ENCODE results near the gene HOXB1.

The HOXB1 gene

DNA sequence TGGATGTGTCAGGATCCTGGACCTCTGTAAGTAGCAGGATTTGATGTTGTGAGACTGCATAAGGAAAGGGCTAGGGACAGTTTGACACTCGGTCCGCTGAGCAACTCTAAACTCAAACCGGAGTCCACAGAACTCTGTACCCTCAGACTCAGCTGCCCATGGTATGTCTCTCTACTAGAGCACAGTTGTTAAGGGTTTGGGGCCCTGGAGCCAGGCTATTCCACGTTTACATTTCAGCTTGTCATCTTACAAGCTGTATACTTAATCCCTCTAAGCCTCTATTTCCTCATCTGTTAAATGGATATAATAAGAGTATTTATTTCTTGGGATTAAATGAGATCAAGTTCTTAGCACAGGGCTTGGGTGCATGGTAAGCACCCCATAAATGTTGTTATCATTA lies 27.9 kb downstream of the HOXB1 start:
- in situ Hi-C loops (cut with HindIII; ENCODE audit: low sequenced_read_pairs): no loop called here
- H3K4me3 ChIP-seq (ENCODE audit: low read depth, low read length): no peak overlapping the region
- TF ChIP-seq, protein P1, sequence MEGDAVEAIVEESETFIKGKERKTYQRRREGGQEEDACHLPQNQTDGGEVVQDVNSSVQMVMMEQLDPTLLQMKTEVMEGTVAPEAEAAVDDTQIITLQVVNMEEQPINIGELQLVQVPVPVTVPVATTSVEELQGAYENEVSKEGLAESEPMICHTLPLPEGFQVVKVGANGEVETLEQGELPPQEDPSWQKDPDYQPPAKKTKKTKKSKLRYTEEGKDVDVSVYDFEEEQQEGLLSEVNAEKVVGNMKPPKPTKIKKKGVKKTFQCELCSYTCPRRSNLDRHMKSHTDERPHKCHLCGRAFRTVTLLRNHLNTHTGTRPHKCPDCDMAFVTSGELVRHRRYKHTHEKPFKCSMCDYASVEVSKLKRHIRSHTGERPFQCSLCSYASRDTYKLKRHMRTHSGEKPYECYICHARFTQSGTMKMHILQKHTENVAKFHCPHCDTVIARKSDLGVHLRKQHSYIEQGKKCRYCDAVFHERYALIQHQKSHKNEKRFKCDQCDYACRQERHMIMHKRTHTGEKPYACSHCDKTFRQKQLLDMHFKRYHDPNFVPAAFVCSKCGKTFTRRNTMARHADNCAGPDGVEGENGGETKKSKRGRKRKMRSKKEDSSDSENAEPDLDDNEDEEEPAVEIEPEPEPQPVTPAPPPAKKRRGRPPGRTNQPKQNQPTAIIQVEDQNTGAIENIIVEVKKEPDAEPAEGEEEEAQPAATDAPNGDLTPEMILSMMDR (IDR thresholded peaks at IDR 0.05; ENCODE audit: low read depth, low read length): no peak
- DNase-seq (ENCODE audit: low read depth, low spot score): no peak

DNA sequence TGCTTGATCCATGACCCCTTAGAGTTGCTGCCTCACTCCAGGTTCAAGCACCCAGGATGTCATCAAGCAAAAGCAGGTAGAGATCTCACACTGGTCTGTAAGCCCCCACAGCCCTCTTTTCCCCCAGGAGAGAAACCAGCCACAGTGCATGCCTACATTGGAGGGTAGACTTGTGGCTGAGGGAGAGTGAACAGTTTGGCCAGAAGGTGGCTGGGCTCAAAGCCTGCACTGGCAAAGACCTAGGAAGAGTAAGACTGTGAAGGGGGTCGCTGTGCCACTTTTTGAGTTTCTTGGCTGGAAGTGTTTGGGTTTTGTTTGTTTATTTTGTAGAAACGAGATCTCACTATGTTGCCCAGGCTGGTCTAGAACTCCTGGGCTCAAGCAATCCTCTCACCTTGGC lies 28.5 kb downstream of the HOXB1 start:
- no peak for DNase-seq (ENCODE audit: low read depth, low spot score)
- TF ChIP-seq, protein P1 (IDR thresholded peaks at IDR 0.05; ENCODE audit: low read depth, low read length): no peak
- no peak overlapping the region for H3K4me3 ChIP-seq (ENCODE audit: low read depth, low read length)
- in situ Hi-C loops (cut with HindIII; ENCODE audit: low sequenced_read_pairs): no loop called here

DNA sequence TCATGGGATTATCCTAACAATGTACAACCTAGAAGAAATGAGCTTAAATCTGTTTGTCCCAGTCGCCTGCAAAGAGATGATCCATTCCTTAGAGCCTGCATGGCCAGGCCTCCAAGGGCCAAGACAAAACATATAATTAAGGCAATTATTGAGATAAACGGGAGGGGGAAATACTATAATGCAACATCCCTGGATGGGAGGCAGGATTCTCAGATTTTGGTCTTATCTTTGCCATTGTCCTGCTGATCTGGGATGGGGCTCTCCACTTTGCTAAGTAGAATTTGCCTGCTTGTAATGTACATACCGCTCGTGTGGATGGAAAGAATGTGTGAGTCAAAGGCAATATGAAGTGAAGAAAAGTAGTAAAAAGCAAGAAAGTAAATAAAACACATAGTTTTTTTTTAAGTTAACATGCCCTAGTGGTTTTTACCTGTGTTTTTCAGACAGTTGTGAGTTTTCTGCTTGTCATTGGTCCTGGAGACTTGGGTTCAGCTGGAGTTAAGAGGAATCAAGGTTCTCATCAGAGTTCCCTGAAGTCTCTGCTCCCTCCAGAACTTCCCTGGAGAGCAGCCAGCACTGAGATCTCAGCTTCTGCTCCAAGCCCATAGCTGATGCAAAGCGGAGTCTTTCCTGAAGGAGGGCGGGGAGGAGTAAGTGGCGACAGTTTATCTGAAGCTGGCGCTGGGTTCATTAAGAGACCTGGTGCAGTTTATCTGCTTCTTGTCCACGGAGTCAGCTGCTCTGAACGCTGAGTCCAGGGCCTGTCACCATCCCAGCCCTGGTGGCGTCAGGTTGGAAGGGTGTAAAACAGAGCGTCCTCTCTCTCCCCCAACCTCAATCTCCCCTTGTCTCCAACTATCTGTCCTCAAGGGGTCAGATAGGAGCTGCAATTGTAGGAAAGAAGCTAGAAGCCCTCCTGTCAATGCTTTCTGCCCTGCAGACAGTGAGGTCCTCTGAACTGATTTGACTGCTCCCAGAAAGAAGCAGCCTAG lies 30.1 kb downstream of the HOXB1 start:
- TF ChIP-seq, protein P1 (IDR thresholded peaks at IDR 0.05; ENCODE audit: low read depth, low read length): no peak
- in situ Hi-C loops (cut with HindIII; ENCODE audit: low sequenced_read_pairs): no loop called here
- peak; percentile 56 for DNase-seq (ENCODE audit: low read depth, low spot score)
- H3K4me3 ChIP-seq (ENCODE audit: low read depth, low read length): no peak overlapping the region

GRCh38 chr17:48499735-48500434 lies 30.9 kb downstream of the HOXB1 start:
- TF ChIP-seq, protein P1 (IDR thresholded peaks at IDR 0.05; ENCODE audit: low read depth, low read length): no peak

DNA sequence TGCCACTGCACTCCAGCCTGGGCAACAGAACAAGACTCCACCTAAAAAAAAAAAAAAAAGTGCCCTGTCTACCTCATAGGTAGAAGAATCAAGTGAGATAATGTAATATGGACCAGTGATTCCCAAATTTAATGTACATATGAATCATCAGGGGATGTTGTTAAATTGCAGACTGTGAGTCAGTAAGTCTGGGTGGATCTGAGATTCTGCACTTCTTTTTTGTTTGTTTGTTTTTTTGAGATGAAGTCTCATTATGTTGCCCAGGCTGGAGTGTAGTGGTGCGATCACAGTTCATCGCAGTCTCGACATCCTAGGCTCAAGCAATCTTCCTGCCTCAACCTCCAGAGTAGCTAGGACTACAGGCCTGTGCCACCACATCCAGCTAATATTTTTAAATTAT lies 31.6 kb downstream of the HOXB1 start:
- DNase-seq (ENCODE audit: low read depth, low spot score): no peak
- TF ChIP-seq, protein P1 (IDR thresholded peaks at IDR 0.05; ENCODE audit: low read depth, low read length): no peak
- no peak overlapping the region for H3K4me3 ChIP-seq (ENCODE audit: low read depth, low read length)
- in situ Hi-C loops (cut with HindIII; ENCODE audit: low sequenced_read_pairs): no loop called here

More at GRCh38 chr17:48499735-48500434, 30.9 kb downstream of the HOXB1 start:
- no peak overlapping the region for H3K4me3 ChIP-seq (ENCODE audit: low read depth, low read length)
- DNase-seq (ENCODE audit: low read depth, low spot score): no peak
- in situ Hi-C loops (cut with HindIII; ENCODE audit: low sequenced_read_pairs): no loop called here

- no peak for DNase-seq (ENCODE audit: low read depth, low spot score)
- no peak overlapping the region for H3K4me3 ChIP-seq (ENCODE audit: low read depth, low read length)
- TF ChIP-seq, protein P1 (IDR thresholded peaks at IDR 0.05; ENCODE audit: low read depth, low read length): no peak
- in situ Hi-C loops (cut with HindIII; ENCODE audit: low sequenced_read_pairs): no loop called here
These were observed 32.5 kb downstream of the HOXB1 start for GRCh38 chr17:48498164-48498850.

Data from astrocyte of the spinal cord (primary cell).